D341Med (cell line): Measurements from ENCODE around the gene CRIP2.

ENCODE experiments used
- DNase-seq: peaks from one replicate; pipeline ENCODE4 v3.0.0; 2012; ENCODE audit warnings: low spot score

The CRIP2 gene

GRCh38 chr14:105465209-105466031, 9.2 kb upstream of the CRIP2 start:
- no peak for DNase-seq

- no peak for DNase-seq
Observed at GRCh38 chr14:105466531-105467248, 7.9 kb upstream of the CRIP2 start.

- DNase-seq: no peak
Observed at GRCh38 chr14:105467249-105467941, 7.2 kb upstream of the CRIP2 start.

- no peak for DNase-seq
Observed at GRCh38 chr14:105467942-105468471, 6.6 kb upstream of the CRIP2 start.

GRCh38 chr14:105468621-105469241, 5.9 kb upstream of the CRIP2 start:
- DNase-seq: no peak

GRCh38 chr14:105469456-105470349, 4.9 kb upstream of the CRIP2 start:
- no peak for DNase-seq

- peak; percentile 78 for DNase-seq
Observed at GRCh38 chr14:105470350-105471296, 4.0 kb upstream of the CRIP2 start.

GRCh38 chr14:105471297-105471821, 3.3 kb upstream of the CRIP2 start:
- DNase-seq: peak; percentile 73

GRCh38 chr14:105471823-105472485, 2.7 kb upstream of the CRIP2 start:
- DNase-seq: no peak

- no peak for DNase-seq
Observed at GRCh38 chr14:105472486-105472991, 2.1 kb upstream of the CRIP2 start.

GRCh38 chr14:105473033-105473676, 1.5 kb upstream of the CRIP2 start:
- DNase-seq: no peak

- DNase-seq: peak; percentile 94
Observed at GRCh38 chr14:105473677-105474482, 741 bp upstream of the CRIP2 start.

GRCh38 chr14:105475269-105476096, 862 bp downstream of the CRIP2 start:
- DNase-seq: peak; percentile 55

GRCh38 chr14:105476097-105476830, 1.6 kb downstream of the CRIP2 start:
- DNase-seq: no peak

GRCh38 chr14:105476831-105477659, 2.4 kb downstream of the CRIP2 start:
- no peak for DNase-seq
